HG02678 (cell line): ENCODE results near the gene ZHX3.

Experiments
- ATAC-seq: cut with Tn5 transposase; IDR thresholded peaks from one replicate; pipeline ENCODE4 v1.9.1; 2021; ENCODE audit warnings: mild to moderate bottlenecking, moderate library complexity; ENCODE audit not compliant: unreplicated experiment

Gene ZHX3

GRCh38 chr20:41200446-41201202 lies 116.9 kb downstream of the ZHX3 start:
- ATAC-seq: no peak

GRCh38 chr20:41198443-41198842 lies 119.1 kb downstream of the ZHX3 start:
- no peak for ATAC-seq

- ATAC-seq: no peak
These were observed 120.8 kb downstream of the ZHX3 start for GRCh38 chr20:41196653-41197225.

GRCh38 chr20:41192575-41192974 lies 125.0 kb downstream of the ZHX3 start:
- no peak for ATAC-seq

- ATAC-seq: no peak
These were observed 125.7 kb downstream of the ZHX3 start for GRCh38 chr20:41191562-41192500.

- ATAC-seq: no peak
These were observed 129.9 kb downstream of the ZHX3 start for GRCh38 chr20:41187668-41188067.

- ATAC-seq: no peak
These were observed 132.3 kb downstream of the ZHX3 start for GRCh38 chr20:41185013-41185757.

GRCh38 chr20:41183831-41184230 lies 133.7 kb downstream of the ZHX3 start:
- no peak for ATAC-seq

GRCh38 chr20:41183391-41183790 lies 134.1 kb downstream of the ZHX3 start:
- no peak for ATAC-seq

GRCh38 chr20:41182296-41183212 lies 135.0 kb downstream of the ZHX3 start:
- no peak for ATAC-seq

GRCh38 chr20:41181567-41181966 lies 136.0 kb downstream of the ZHX3 start:
- no peak for ATAC-seq

- ATAC-seq: no peak
These were observed 136.8 kb downstream of the ZHX3 start for GRCh38 chr20:41180599-41181333.

GRCh38 chr20:41179961-41180360 lies 137.6 kb downstream of the ZHX3 start:
- no peak for ATAC-seq

- ATAC-seq: no peak
These were observed 138.6 kb downstream of the ZHX3 start for GRCh38 chr20:41178904-41179432.

- no peak for ATAC-seq
These were observed 139.0 kb downstream of the ZHX3 start for GRCh38 chr20:41178495-41178894.

GRCh38 chr20:41177636-41178035 lies 139.9 kb downstream of the ZHX3 start:
- no peak for ATAC-seq

- ATAC-seq: no peak
These were observed 140.6 kb downstream of the ZHX3 start for GRCh38 chr20:41176711-41177552.

- no peak for ATAC-seq
These were observed 141.7 kb downstream of the ZHX3 start for GRCh38 chr20:41175727-41176330.
